Measurements from ENCODE around the gene CUBN.
A peak's percentile ranks its signal among the peaks of the same experiment; 100 is the strongest.
"Not testable (repeated sequence)": the region's sequence is repeated elsewhere in the genome, so short reads cannot be mapped to it uniquely, and the experiment has no call there.

The CUBN gene

DNA sequence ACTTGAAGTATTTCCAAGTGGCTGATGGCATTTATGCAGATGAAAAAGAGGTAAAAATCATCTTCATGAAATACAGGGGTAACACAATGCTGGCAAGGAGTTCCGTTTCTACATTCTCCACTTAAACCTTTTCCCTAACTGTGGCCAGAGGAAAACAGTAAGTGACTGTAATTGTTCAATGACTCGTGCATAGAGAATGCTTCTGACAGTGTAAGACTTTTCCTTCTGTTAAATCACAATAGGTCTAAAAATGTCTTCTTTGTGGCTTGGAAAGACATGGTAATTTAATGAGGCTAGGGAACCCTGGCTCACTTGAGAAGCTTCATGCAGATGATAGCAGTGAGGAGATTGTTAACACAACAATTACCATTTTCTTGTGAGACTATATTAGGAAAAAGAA is 262.1 kb downstream of the CUBN start:
- no peak for DNase-seq (ENCODE audit: low read depth)

DNA sequence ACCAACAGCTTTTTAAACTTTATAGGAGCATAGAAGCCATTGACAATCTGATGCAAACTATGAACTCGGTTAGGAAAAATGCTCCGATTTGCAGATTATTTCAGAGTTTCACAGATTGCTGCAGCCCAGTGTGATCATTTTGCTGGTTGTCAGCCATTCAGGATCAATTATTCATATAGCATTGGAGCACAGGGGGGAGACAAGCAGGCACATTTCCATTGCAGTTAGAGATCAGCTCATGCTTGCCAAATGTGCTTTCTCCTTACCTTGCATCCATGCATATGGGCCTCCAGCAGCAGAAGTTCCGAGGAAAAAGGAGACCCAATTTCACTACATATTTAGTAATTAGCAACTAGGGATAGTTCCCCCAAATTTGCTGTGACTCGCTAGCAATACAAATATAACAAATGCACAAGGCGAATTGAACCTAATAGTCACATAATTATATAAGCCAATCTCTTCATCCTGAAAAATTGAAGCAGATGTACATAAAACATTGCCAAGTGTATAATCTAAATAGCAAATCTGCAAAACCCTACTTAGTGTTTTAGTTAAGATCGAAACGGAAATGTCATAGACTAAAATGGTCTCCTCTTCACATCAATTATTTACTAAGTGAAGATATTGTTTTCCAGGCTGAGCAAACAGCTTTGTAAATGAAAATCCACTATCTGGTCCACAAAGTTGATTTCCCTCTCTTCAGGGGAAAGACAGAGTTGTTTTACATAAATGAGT is 262.9 kb downstream of the CUBN start:
- DNase-seq (ENCODE audit: low read depth), result no peak

GRCh38 chr10:16865766-16866165 is 263.8 kb downstream of the CUBN start:
- DNase-seq (ENCODE audit: low read depth), result no peak

- no peak for DNase-seq (ENCODE audit: low read depth)
These were observed 265.8 kb downstream of the CUBN start for GRCh38 chr10:16863766-16864165.

DNA sequence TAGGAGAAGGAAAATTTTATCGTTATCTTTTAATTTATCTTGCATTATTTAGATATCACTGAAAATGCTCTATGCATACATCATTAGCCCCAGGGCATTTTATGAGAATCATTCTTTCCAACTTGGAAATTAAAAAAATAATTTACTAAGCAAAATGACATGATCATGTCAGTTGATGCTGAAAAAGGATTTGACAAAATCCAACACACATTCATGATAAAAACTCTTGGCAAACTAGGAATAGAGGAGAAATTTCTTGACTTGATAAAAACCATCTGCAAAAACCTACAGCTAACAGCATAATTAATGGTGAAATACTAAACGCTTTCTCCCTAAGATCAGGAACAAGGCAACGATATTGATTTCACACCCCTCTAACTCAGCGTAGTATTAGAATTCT is 272.2 kb downstream of the CUBN start:
- no peak for DNase-seq (ENCODE audit: low read depth)

- no peak for DNase-seq (ENCODE audit: low read depth)
These were observed 273.0 kb downstream of the CUBN start for GRCh38 chr10:16856567-16856966.

GRCh38 chr10:16856092-16856491 is 273.5 kb downstream of the CUBN start:
- no peak for DNase-seq (ENCODE audit: low read depth)

DNA sequence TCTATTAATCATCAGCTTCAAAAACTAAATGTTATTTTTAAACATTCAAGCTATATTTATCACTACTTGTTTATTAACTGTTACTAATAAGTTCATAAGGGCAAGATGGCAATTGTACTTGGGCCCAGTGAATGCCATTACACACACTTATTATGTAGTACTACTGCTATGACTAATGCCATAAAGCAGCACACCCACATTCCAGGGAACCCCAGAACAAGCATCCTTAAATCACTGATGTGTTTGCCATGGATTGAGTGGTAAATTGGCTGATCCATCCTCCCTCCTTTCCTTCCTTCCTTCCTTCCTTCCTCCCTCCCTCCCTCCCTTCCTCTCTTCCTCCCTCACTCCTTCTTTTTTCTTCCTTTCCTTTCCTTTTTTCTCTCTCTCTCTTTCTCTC is 275.0 kb downstream of the CUBN start:
- DNase-seq (ENCODE audit: low read depth), result peak; percentile 24

DNA sequence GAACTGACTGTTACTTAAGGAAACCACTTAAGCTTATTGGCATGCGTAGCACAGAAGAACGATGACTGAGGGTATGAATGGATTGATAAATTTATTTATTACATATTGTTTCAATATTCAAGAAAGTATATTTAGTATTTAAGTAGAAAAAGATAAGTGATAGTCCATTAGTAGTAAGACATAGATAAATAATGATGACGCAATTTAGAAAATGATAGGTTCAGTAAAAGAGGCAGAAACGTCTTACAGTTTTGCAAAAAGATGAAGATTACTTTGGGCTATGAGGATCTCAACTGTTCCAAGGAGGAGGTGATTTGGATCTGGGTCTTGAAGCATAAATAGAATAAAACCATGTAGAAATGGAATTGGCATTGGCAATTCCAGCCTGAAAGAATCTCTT is 275.8 kb downstream of the CUBN start:
- DNase-seq (ENCODE audit: low read depth), result no peak

DNA sequence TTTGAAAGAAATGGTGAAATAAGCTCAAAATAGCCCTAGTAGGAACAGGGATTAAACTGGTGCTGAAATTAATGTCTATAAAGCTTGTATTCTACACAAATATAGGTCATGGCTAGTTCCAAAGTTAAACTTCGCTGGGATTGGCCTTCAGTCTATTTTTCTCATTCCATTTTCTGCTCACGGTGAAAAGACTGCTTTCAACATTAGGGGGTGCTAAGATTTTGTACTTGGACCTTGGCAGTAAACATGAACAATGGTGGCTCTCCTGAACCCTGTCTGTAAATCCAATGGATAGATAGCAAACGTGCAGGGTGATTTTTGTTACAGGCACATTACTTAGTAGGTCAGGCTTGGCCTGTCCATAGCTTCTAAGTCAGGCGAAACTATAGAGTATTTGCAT is 276.4 kb downstream of the CUBN start:
- no peak for DNase-seq (ENCODE audit: low read depth)

DNA sequence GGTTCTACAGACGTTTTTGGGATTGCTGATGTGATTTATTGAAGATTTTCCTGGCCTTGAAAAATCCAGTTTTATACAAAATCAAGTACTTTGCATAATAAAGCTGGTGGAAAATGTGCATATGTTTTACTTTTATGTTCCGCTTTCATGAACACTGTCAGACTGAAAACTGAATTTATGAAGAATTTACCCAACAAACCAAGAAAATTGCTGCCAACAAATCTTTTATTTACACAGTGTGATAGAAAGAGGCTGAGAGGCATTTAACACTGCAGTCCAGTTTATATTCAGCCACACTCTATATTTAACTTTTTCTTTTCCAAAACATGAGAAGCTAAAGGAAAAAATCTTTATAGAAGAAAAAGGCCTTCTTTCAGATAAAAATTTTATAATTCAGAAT is 277.0 kb downstream of the CUBN start:
- no peak for DNase-seq (ENCODE audit: low read depth)

DNA sequence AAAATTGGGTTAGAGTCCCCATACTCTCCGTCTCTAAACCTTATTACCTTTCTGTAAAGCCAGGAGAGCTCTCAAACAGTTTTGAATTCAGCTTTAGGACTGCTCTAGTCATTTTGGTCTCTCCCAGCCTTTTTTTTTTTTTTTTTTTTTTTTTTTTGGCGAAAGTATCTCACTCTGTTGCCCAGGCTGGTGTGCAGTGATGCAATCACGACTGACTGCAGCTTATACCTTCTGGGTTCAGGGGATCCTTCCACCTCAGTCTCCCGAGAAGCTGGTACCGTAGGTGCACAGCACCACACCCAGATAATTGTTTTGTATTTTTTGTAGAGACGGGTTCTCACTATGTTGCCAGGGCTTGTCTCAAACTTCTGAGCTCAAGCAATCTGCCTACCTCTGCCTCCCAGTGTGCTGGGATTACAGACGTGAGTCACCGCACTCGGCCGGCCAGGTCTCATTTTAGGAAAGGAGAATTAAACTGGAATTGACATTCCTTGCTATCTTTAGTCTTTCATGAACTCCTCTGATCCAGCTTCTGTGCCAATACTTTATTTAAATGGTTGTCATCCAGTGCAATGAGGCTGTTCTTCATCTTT is 281.0 kb downstream of the CUBN start:
- no peak for DNase-seq (ENCODE audit: low read depth)

DNA sequence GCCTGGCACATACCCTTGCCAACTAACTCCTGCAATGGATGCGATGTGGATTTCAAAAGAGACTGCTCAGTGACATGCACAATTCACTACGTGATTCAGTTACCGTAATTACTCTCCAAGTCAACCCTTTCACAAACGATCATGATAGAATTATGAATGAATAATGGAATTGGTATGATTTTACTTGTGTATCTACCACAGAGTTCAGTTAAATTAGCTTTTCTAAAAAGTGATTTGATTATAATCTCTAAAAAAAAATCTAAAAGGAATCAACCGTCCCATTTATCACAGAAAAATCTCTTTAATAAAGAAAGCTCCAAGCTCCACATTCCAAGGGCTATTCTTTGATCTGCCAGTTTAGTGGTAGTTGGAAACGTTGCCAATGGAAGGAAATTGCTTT is 282.0 kb downstream of the CUBN start:
- DNase-seq (ENCODE audit: low read depth), result no peak

DNA sequence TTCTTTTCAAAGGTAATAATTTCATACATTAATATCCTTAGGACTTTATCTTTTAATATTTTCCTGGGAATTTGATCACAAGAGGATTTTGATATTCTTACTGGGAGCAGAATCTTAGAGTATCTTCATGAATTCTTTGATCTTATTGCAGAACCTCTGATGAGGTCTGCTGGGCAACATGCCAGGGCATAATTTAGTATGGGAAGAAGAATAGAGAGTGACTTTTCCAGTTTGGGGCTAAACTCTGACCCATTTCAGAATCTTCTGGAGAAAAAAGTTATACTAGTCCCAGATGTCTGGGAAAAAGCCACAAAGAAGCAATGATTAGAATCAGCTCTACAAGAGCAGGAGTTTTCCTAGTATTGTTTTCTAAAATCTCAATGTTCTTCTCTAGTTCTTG is 284.4 kb downstream of the CUBN start:
- DNase-seq (ENCODE audit: low read depth), result no peak

GRCh38 chr10:16843252-16843870 is 286.2 kb downstream of the CUBN start:
- DNase-seq (ENCODE audit: low read depth), result no peak

DNA sequence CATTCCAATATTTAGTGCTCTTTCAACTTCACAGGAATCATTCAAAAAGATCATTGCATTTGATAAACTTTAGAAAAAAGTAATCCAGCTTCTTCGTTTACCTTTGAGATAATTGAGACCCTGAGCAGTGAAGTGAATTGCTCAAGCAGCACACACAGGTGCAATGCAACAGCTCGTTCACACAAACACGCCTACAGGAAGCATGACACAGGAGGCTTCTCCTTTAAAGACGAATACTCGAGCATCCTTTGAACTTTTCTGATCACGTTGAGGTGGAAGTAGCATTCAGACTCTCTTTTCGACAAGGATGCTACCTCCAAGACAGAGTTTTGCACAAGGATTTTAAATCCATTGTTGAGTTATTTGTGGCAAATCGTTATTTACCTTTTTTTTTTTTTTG is 294.4 kb downstream of the CUBN start:
- DNase-seq (ENCODE audit: low read depth), result no peak

GRCh38 chr10:16832351-16833080 is 297.1 kb downstream of the CUBN start:
- DNase-seq (ENCODE audit: low read depth), result peak; percentile 35

DNA sequence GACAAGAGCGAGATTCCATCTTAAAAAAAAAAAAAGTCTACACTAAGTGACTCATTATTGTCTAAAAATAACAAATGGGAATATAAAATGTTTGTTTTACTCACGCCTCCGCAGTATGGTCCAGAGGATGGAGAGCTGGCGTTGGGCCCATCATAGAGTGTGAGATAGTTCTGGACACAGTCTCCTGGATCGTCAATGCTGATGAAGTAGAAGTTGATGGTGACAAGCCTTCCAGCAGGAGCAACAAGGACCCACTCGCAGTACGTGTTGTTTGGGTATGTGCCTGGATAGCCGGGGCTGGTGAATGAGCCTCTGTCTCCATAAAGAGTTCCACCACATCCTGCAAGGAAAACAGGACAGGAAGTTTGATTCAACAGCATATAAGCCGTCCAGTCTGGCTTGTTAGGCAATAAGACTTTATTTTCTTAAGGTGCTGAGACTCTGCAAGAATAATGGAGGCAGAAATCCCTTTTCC is 300.9 kb downstream of the CUBN start:
- DNase-seq (ENCODE audit: low read depth), result no peak

- no peak for DNase-seq (ENCODE audit: low read depth)
These were observed 301.5 kb downstream of the CUBN start for GRCh38 chr10:16828114-16828568.

- DNase-seq (ENCODE audit: low read depth), result not testable (repeated sequence)
These were observed 302.1 kb downstream of the CUBN start for GRCh38 chr10:16827474-16827873.

- no peak for DNase-seq (ENCODE audit: low read depth)
These were observed 306.8 kb downstream of the CUBN start for GRCh38 chr10:16822726-16823360.

GRCh38 chr10:16822027-16822426 is 307.6 kb downstream of the CUBN start:
- no peak for DNase-seq (ENCODE audit: low read depth)

Measured in HS-27A (cell line).